HG02678 (cell line): ENCODE data around the gene AXIN2.
"Not testable (repeated sequence)": the region's sequence is repeated elsewhere in the genome, so short reads cannot be mapped to it uniquely, and the experiment has no call there.

Source experiments
- ATAC-seq: cut with Tn5 transposase; IDR thresholded peaks from one replicate; pipeline ENCODE4 v1.9.1; 2021; ENCODE audit warnings: mild to moderate bottlenecking, moderate library complexity; ENCODE audit not compliant: unreplicated experiment

The AXIN2 gene

GRCh38 chr17:65485388-65486299, 75.8 kb downstream of the AXIN2 start:
- no peak for ATAC-seq

GRCh38 chr17:65484405-65484804, 77.0 kb downstream of the AXIN2 start:
- not testable (repeated sequence) for ATAC-seq

- no peak for ATAC-seq
These were observed 78.0 kb downstream of the AXIN2 start for GRCh38 chr17:65483438-65483837.

- ATAC-seq = no peak
These were observed 79.2 kb downstream of the AXIN2 start for GRCh38 chr17:65482201-65482600.

- ATAC-seq = no peak
These were observed 82.2 kb downstream of the AXIN2 start for GRCh38 chr17:65479282-65479681.
